ENCODE results near the gene OVOL2.

The OVOL2 gene

DNA sequence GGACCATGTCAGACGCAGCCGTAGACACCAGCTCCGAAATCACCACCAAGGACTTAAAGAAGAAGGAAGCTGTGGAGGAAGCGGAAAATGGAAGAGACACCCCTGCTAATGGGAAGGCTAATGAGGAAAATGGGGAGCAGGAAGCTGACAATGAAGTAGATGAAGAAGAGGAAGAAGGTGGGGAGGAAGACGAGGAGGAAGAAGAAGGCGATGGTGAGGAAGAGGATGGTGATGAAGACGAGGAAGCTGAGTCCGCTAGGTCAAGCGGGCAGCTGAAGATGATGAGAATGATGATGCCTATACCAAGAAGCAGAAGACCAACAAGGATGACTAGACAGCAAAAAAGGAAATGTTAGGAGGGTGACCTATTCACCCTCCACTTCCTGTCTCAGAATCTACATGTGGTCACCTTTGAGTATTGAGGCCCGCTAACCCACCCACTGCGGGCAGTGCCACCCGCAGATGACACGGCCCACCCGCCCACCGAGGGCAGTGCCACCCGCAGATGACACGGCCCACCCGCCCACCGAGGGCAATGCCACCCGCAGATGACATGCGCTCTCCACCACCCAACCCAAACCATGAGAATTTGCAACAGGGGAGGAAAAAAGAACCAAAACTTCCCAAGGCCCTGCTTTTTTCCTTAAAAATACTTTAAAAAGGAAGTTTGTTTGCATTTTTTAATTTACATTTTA lies 45.6 kb downstream of the OVOL2 start:
- DNase-seq, result no peak

DNA sequence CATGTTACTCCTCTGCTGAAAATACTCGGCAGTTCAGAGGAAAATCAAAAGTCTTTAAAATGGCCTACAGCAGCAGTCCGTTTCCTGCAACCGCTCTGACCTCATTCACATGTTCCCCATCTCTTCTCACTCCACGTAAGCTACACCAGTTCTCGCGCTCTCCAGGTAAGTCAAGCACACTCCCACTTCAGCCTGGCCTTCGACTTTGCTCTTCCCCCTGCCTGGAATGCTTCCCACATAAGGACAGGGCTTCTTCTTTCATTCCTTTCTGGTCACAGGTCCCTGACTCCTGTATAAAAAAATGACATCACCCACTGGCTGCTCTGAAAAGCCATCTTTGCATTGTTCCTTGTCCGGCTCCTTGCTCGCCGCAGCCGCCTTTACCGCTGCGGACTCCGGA lies 46.2 kb downstream of the OVOL2 start:
- no peak for DNase-seq

DNA sequence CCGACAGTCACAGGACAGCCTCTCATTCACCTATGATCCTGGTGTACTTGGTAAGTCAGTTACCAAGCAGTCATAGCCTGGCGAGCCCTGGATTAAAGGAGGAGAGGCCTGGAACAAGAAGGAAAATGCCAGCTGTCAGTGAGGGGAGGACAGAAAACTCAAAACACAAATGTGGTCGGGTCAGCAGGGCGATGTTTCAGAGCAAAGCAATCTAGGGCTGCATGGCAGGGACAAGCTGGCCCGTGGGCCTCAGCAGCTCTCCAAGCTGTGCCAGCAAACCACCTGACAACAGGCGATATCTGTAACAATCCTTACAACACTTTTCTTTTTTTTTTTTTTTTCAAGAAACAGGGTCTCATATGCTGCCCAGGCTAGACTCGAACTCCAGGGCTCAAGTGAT lies 48.6 kb downstream of the OVOL2 start:
- DNase-seq, result peak; percentile 49

DNA sequence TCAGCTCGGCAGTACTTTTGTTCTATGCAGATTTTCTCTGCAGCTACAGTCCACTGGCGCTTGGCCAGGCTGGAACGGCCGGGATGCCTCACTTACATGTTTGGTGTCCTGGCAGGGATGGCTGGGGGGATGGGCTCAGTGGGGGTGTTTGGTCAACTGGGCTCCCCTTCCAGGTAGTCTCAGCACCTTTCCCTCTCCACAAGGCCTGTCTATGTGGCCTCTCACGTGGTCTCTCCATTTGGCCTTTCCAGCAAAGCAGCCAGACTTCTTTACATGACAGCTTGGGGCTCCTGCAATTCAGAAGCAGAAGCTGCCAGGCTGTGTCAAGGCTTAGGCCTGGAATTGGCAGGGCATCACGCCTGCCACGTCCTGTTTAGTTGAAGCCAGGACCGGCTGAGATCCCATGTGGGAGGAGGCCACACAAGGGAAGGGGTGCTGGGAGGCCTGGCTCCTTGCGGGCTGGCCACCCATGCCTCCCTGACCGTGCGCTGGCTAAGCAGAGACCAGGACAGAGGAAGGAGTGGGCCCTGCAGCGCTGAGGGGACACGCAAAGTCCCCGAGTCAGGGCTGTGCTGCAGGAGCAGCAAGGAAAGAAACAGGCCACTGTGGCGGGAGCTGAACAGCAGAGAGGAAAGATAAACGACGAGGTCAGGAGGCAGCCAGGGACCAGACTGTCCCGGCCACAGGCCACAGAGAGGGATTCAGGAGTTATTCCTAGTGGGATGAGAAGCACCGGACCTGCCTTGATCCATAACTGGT lies 50.0 kb downstream of the OVOL2 start:
- no peak for DNase-seq

DNA sequence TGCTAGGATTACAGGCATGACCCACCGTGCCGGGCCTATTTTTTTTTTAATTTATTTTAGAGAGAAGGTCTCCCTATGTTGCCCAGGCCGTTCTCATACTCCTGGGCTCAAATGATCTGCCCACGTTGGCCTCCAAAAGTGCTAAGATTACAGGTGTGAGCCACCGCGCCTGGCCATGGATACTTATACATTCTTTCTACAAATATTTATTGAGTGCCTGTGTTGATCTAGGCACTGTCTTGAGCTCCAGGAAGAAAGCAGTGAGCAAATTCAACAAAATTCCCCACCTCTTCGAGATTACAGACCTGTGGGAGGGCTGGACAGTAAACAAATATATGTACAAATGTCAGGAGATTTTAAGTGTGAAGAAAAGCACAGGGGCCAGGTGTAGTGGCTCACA lies 51.0 kb downstream of the OVOL2 start:
- no peak for DNase-seq

DNA sequence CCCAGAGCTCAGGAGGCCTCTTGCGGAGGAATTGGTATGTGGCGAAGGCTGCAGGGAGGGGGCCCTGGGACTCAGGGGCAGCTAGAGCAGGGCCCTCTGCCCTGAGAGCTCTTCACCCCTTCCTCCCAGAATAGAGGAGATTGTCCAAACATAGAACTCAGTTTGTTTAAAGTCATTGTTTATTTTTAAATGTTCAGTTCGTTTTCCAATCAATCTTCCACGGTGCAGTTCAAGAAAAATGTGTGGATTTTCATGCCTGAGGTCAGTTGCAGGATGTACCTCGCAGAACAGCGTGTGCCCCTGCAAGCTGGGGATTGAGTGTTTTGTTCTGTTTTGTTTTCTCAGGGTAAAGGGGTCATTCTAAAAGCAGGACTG lies 51.7 kb downstream of the OVOL2 start:
- DNase-seq, result no peak

DNA sequence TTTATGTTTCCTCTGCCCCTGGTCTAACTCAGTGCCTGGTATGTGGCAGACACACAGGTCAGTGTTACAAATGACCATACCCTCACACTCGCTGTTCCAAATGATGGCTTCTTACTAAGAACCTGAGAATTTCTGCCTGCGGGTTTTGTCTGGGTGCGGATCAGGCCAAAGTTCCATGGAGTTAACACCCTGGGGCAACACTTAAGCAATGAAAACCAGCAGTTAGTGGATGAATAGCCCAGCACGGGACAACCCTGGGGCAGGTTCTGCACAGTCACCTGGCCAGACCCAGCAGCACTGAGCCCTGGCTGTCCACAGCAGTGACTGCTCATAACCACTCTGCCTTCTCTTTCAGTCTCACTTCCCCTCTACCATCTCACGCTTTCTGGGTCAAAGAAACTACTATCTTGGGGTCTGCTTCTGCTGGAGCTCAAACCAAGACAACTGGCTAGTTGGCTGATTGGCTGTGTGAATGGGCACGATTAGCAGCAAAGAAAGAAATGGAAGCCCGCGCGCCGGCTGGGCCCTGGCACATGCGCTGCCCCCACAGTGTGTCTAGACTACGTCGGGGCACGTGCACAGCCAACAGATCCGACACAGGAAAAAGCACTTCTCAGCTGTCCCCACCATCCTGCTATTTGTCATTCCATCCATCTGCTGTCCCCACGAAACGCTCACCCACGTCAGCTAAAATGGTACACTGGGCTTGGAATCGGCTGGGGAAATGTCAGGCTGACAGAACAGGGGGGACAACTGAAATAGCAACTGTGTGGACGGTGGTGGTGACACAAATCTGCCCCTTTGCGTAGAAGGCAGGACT lies 52.3 kb downstream of the OVOL2 start:
- DNase-seq, result no peak

DNA sequence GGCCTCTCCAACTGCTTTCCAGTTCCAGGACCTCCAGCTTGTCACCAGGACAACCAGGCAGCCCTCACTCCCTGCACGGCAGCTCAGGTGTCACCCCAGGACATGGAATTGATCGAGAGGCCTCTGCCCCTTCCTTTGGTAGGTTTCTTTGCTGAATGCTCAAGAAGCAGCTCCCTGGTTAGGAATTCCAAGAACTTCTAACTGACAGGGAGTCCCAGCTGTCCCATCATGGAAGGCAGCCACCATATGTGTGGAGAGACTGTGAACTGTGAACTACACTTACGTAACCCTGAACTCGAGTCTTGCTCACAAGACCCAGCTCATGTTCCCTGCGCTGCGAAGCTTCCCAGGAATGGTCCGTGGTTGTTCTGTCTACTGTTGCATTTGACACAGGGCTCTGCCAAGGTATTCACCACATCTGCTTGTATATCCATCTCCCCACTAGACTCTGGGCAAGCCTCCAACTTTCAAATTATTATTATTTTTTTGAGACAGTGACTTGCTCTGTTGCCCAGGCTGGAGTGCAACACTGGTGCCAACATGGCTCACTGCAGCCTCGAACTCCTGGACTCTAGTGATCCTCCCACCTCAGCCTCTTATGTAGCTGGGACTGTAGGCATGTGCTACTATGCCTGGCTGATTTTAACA lies 53.2 kb downstream of the OVOL2 start:
- no peak for DNase-seq

DNA sequence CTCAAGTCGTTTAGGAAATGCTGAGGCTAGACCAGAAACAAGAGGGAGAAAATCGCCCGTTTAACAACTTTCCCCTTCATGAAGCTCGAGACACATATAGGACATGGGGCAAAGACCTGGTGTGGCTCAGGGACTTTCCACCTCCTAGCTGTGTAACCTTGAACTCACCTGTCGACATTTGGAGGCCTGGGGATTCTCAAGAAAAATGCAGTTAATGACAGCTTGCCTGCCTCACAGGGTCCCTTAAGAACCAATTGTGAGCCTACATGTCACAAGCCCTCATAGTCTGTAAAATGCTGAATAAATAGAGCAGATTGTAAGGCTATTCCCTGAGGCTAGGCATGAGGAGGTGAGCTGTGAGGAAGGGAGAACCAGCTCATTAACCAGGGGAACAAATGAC lies 53.8 kb downstream of the OVOL2 start:
- DNase-seq, result no peak

DNA sequence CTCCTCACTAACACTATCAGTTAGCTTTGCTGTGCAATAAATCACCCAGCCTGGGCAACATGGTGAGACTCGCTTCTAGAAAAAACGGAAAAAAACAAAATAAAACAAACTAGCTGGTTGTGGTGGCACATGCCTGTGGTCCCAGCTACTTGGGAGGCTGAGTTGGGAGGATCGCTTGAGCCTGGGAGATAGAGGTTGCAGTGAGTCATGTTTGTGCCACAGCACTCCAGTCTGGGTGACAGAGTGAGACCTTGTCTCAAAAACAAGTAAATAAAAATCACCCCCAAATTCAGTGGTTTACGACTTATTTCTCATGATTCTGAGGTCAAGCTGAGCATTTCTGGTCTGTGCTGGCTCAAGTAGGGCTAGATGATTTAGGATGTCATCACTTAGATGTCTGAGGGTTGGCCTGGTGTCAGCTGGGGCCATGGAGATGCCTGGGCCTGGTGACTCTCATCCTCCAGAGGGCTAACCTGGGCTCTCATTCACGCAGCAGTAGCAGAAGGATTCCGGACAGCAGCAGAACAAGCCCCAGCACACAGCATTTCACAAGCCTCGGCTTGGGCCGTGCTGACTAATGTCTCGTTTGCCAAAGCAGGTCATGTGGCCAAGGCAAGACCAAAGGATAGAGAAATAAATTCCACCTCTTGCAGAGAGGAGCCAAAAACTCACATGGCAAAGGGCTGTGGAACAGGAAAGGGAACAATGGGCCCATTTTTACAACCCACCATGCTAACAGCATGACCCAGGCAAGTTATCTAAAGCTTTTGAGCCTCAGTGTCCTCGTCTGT lies 56.4 kb downstream of the OVOL2 start:
- no peak for DNase-seq

DNA sequence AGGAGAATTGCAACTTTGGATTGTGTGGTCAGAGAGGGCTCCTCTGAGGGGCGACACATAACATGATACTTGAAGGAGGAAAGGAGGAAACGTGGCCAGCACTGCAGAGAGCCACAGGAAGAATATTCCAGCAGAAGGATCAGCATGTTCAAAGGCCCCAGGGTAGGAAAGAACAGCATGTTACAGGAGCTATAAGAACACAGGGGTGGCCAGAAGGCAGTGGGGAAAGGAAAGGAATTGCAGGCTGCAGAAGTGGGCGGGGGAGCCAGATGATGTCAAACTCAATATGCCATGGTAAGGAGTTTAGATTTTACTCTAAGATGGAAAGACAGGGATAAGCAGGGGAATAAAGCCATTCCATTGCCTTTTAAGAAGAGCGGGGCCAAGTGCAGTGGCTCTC lies 58.1 kb downstream of the OVOL2 start:
- DNase-seq, result no peak

DNA sequence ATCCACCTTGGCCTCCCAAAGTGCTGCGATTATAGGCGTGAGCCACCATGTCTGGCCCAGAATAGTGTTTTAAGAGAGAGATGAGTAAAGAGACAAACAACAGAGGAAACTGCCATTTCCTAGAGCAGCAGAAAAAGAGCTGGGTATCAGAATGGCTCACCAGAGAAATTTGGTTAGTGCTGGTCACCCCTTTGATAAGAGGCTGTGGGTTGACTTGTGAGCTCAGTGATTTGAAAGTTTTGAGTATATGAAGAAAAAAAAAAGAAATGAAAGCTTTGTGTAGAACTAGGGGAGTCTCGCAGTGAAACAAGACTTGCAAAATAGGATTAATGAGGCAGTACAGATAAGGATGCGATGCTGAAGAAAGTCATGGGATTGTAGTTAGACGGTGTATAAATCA lies 59.3 kb downstream of the OVOL2 start:
- DNase-seq, result no peak

DNA sequence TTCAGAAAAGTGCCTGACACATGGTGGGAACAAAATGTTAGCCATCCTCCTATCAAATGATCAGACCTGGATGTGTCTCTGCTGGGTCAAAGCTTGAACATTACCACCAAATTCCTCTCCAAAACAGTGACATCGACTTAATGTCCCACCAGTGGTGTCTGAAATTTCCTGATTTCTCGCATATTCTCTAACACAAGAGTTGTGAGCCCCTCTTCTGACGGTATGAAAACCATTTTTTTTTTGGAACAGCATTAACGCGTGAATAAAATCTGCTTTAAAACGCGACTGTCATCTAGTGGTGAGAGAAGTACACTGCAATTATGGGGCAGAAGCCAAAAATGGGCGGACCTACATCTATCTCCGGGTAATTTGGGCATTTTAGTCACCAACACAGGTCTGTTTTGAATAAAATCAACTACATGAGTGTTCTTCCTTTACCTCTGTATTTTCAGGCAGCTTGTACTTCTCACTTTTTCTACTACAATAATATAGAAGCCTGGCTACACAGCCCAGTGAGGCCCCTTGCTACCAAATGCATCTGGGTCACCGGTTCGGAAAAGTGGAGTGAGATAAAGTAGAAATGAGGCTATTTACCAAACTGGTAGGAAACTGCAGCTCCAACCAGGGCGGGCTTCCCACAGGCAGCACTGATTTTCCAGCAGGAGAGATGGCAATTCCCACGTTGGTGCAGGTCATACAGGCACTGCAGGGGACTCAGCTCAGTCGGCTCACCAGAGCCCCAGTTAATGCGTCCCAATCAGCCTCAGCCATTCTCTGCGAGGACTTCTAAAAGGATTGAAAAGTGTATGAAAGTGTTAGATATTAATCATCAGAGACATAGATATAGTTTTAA lies 61.5 kb downstream of the OVOL2 start:
- DNase-seq, result peak; percentile 10

DNA sequence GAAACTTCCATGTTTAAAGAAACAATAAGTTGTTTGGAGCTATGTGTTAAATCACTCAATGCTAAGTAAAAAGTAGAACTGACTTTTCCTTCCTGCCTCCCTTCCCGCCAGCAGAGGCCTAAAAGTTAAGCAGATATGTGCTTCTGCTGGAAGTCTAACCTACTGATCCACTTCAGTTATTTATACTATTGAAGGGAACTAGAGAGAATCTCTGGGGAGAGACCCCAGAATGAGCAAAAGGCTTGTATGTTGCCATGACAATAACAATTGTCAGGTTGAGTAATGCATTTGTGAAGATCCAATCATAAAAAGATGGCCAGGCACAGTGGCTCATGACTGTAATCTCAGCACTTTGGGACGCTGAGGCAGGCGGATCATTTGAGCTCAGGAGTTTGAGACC lies 64.2 kb downstream of the OVOL2 start:
- no peak for DNase-seq

DNA sequence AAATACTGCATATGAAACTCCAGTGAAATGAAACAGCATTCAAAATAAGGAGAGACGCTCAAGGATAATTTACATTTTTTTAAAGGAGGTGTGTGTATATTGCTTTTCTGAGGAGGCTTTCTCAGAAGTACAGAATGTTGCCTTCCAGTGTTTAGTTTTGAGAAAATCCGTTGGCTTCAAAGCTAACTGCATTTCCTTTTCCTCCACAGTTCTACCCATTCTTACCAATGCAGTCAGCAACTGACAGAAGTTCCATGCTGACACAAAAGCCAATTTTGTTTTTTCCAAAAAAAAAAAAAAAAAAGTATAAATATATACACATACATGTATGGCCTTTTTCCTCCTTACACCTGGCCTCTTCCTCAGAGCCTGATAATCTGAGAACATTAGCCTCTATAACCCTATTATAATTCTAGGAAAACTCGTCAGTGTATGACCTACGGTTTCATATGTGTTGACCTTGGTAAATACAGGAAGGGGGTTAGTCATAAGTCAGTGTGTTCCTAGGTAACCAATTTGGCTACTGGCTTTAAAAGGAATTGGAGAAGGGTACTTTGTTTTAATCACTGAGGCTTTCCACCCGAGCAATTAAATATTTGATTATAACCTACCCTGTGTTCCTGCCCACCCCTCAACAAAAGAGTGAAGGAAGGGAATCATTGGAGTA lies 64.7 kb downstream of the OVOL2 start:
- no peak for DNase-seq

DNA sequence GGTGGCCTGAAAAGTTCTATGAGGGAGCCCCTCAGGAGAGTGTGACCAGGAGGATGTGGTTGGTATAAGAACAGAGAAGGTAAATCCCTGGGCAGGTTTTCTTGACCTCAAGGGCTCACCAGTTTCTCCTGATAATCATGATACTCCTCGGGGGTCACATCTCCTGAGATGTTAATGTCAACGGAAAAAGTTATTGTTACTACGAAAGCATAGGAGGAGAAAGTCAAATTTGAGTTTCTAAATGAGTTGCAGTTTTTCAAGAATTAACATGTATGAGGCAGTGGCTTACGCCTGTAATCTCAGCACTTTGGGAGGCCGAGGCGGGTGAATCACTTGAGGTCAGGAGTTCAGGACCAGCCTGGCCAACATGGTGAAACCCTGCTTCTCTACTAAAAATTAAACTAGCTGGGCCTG lies 65.5 kb downstream of the OVOL2 start:
- DNase-seq, result no peak

DNA sequence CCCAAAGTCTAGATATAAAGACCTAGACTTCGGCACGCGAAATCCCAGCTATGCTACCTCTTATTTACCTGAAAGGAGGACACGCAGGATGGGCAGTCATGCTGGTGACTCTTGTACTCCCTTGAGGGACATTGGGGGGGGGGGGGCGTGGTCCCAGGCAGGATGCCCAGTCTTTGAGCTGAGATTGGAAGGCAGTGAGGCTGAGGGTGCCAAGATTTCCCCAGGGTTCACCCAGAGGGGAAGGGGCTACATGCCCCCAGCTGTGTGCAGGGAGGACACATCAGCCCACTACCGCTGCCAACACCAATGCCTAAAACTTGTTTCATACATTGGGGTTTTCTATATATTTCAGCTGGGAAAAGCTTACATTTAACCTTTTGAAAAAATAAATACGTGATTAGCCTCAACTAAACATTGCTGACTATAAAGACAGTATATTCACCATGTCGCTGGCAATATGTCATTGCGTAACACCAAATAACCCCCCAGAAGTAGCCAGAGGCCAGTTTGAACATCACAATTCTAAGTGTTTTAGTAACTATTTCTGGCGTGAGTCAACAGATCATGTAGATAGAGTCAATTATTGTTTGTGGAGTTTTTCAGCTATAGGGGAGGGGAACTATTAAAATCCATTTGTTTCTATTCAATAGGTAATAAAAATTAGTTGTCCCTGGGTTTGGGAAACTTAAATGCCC lies 67.3 kb downstream of the OVOL2 start:
- DNase-seq, result no peak

DNA sequence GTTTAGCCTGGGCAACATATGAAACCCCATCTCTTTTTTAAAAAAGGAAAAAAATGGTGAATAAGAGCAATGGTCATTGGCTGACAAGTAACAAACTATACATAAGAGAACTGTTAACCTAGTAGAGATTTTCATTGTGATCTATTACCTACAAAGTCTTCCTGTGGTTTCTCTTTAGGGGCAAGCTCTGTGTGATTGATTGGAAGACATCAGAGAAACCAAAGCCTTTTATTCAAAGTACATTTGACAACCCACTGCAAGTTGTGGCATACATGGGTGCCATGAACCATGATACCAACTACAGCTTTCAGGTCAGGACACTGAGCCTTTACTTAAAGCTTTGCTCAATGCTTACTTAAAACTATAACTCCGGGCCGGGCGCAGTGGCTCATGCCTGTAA lies 69.7 kb downstream of the OVOL2 start:
- DNase-seq, result no peak

DNA sequence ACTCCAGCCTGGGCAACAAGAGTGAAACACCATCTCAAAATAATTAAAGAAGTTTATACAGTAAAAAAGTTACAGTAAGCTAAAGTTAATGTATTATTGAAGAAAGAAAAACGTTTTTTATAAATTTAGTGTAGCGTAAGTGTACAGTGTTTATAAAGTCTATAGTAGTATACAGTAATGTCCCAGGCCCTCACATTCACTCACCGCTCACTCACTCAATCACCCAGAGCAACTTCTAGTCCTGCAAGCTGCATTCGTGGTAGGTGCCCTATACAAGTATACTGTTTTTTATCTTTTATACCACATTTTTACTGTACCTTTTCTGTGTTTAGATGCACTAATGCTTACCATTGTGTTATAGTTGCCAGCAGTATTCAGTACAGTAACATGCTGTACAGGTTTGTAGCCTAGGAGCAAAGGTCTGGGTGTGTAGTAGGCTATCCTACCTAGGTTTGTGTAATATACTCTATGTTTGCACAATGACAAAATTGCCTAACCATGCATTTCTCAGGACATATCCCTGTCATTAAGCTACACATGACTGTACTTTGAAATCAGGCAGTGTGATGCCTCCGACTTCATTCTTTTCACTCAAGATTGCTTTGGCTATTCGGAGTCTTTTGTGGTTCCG lies 72.2 kb downstream of the OVOL2 start:
- DNase-seq, result no peak

DNA sequence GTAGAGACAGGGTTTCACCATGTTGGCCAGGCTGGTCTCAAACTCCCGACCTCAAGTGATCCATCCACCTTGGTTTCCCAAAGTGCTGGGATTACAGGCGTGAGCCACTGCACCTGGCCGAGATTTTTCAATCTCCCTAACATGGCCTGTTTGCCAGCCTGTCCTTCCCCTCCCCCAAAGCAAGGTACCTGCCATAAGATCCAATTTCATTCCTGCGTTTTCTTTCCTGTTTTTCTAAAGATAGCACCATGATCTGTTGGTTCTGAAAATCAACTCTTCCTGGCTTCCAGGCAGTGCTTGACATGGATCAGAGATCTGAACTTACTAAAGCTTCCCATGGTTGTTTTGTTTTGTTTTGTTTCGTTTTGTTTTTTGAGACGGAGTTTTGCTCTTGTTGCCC lies 81.4 kb downstream of the OVOL2 start:
- DNase-seq, result no peak

All from NCI-H524 treated with DMSO at 0.1 percent for 48 hours (cell line).